Stimulated activated naive CD4-positive, alpha-beta T cell (primary cell): ENCODE measurements around the gene PLIN5.
"Not testable (repeated sequence)": the region's sequence is repeated elsewhere in the genome, so short reads cannot be mapped to it uniquely, and the experiment has no call there.

Experiments used
- DNase-seq, 6 experiments: peaks; one replicate each; lab custom pipeline; 2025; lab: John Stamatoyannopoulos, UW

Gene PLIN5

DNA sequence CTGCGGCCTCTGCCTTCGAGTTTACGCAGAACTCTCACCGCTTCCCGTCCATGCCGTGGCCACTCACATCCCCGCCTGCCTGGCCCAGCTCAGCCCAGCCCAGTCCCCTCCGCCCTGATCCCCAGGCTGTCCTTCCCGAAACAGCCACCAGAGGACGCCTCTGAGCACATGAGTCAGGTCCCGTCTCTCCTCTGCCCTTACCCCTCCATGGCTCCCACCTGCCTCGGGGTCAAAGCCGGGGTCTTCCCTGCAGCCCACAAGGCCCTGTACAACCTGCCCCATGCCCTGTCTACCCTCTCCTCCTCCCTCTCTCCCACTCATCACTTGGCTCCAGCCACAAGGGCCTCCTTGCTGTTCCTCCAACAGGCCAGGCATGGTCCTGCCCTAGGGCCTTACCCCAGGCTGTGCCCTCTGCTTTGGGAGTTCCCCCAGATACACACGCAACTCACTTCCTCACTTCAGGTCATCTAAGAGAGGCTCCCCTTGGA is 32.6 kb upstream of the PLIN5 start:
- peak; percentile 10 to 58 (median 44) for DNase-seq

DNA sequence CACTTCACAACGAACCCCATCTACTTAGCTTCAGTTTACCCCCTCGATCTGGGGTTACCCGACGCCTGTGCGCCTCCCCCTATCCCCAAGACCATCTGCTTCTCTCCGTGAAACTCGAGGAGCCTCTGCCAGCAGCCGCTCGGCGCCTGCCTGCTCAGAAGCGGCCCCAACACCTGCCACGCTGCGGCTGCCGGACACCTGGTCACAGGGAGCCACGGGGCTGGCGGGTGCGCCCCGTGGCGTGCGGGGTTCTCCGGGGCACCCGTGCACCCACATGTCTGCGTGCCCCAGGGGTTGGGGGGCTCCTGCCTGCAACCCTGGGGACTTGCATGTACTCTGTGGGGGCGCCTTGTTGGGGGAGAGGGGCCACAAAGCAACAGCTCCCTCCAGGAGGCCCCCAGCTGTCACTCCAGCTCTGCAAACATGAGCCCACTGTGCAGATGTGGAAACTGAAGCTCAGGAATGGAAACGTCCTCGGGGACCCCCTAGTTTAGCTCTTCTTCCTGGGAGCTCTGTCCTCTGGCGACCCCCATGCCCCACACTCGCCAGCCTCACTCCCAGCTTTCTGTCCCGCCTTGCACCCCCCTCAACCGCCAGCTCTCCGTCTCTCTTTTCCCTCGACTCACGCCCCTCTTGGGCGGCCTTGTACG is 31.5 kb upstream of the PLIN5 start:
- DNase-seq = no peak

DNA sequence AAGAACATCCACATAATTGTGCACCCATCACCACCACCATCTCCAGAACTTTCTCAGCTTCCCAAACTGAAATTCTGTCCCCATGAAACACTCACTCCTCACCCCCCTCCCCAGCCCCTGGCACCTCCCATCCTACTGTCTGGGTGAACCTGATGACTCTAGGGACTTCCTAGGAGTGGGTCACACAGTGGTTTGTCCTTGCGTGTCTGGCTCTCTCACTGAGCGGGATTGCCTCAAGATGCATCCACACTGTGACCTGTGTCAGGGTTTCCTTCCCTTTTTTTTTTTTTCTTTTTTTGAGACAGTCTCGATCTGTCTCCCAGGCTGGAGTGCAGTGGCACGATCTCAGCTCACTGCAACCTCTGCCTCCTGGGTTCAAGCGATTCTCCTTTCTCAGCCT is 28.5 kb upstream of the PLIN5 start:
- not testable (repeated sequence) for DNase-seq

DNA sequence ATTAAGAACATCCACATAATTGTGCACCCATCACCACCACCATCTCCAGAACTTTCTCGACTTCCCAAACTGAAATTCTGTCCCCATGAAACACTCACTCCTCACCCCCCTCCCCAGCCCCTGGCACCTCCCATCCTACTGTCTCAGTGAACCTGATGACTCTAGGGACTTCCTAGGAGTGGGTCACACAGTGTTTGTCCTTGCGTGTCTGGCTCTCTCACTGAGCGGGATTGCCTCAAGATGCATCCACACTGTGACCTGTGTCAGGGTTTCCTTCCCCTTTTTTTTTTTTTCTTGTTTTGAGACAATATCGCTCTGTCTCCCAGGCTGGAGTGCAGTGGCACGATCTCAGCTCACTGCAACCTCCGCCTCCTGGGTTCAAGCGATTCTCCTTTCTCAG is 27.1 kb upstream of the PLIN5 start:
- not testable (repeated sequence) for DNase-seq

DNA sequence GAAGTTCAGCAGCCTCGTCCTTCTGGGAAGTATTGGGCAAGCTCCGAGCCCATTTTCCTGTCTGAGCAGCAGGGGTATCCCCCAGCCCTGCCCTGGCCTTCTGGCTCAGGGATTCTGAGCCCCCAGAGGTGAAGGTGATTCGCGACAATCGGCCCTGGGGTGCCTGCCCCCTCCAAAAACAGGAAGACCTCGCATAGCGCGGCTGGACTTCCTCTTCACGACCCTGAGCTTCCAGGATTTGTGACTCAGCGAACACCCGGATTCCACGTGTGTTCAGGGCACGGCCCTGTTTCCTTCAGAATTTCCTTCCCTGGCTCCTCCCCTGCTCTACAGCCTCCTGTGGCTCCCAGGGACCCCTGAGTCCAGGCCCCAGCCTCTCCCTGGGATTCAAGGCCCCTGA is 24.5 kb upstream of the PLIN5 start, which contains the start of gene SEMA6B:
Gene SEMA6B (minus strand): TSS at position 116 of the 400 bp plus-strand sequence. CDS start 1,227 bp downstream, outside the sequence.
- DNase-seq = no peak

DNA sequence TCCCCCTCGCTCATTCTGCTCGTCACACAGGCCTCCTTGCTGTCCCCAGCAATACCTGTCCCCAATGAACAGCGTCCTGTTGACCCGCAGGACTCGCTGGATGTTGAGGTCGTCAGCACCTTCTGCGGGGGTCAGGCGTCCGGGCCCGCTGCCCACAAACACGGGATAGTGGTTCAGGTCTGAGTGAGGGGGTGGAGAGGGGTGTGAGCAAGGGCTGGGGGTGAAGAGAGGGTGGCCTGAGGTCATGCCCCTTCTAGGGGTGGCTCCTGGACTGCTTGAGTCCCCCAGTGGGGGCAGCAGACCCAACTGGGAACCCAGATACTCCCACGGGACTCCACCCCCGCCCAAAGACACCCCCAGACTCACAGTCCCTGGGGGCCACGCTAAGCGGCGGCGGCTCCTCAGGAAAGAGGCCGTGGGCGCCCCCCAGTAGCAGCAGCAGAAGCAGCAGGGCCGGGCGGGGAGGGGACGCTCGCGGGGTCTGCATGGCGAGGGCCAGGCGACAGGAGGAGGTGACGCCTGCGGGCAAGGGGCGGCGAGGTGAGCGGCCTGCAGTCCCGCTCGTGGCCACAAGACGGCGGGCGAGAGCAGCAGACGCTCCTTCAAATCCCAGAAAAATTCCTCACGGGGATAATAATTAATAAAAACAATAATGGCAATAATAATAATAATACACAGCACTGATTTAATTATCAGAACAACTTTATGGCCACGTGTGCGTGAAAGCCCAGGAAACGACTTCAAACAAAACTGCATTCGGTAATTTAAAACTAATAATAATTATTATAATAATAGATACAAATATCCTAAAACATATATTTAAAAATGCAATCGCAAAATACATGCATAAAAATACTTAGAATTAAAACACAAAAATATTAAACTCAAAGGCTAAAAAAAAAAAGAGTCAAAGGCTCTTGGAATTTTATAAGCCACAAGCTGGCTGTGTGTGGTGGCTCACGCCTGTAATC is 23.2 kb upstream of the PLIN5 start:
- peak in 3 of 6 experiments; percentile 12 to 24 (median 20) for DNase-seq

DNA sequence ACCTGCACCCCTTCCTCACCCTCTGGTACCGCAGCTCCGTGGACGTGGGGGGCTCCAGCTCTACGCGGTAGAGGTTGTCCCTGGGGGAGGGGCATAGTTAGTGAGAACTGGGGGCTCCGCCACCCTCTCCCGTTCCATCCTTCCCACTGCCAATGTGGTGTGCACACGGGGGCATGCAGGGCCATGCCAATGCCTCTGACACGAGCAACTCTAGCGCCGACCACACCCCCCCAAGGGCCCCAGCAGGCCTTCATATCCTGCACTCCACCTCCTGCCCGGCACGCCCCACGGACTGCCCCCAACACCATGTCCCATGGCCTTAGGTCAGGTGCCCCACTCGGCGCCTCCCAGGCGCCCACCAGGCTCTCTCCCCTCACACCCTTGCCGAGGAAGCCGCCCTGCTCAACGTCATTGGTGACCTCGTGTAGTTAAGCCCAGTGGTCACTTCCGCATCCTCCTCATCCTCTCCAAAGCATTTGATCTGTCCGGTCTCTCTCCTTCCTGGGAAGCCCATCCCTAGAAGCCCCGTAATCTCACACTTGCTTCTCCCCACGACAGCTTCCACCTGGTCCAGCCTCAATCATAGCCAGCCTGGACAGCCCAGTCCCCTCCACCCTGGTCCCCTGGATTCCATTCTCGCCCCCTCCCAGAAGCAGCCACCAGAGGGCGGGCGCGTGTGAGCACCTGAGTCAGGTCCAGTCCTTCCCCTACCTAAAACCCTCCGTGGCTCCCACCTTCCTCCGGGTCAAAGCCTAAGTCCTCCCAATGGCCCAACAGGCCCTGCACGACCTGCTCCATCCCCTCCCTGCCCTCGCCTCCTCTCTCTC is 22.3 kb upstream of the PLIN5 start:
- no peak for DNase-seq

DNA sequence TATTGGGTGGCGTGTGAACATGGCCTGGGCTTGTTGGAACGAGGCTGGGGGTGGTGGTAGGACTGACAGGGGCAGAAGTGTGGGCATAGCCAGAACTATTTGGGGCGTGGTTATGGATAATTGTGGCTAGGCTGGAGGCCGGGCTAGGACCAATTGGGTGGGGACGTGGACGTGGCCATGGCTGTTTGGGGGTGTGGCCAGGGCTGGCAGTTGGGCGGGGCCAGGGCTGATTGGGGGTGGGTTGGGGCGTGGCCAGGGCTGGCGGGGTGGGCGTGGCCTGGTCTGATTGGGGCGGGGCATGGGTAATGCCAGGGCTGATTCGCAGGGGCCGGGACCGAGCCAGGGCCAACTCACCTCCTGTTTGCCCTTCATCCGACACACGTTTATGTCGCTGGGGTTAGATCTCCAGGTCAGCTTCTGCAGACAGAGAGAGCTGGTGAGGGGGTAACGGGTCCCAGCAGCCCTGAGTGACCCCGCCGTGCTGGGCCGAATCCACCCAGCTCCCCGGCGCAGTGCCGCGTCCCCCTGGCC is 21.6 kb upstream of the PLIN5 start:
- DNase-seq = no peak

DNA sequence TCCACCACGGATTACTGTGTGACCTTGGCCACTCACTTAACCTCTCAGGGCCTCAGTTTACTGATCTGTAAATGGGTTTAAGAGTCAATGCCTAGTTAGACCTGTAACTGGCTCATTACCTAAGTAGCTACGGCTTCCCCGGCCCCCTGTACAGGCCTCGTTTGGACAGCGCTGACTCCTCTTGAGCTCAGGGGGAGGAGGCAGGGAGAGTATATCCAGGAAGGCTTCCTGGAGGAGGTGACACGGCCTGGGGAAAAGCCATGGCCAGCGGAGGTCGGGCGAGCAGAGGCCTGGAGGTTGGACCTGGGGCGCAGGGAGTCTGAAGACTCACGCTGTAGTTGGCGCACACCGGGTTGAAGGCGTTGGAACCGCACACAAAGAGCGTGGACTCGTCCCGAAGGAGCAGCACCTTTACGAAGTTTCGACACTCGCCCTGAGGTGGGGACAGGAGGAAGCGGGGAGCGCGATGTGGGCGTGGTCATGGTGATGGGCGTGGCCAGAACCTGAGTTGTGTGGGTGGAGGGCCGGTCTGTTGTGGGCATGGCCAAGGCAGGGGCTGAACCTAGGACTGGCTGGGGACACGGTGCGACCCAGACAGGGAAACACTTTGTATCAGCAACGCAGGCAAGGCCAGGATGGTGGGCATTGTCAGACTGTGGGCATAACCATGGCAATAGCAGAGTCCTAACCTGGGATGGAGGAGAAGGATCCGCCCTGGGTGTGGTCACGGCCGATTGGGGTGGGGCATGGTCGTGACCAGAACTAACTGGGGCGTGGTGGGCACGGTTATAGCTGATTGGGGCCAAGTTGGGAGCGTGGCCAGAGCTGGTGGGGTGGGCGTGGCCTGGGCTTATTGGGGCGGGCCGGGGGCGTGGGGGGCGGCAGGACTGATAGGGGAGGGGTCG is 20.9 kb upstream of the PLIN5 start:
- no peak for DNase-seq

DNA sequence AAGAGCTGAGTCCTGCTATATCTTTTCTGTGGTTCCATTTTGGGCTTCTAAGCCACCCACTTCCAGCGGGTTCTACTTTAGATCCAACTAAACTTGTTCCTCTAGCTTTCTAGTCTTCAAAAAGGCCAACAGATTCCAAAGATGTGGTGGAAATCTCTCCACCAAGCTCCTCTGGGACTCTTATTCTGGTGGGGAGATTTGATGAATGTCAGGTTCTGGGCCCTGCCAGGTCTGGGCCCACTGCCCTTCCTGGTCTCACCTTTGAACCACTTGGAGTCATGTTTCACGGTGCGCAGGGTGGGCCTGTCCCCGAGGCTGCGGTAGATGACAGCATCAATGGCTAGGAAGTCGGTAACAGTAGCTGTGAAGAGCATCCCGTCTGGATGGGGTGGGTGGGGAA is 19.7 kb upstream of the PLIN5 start:
- no peak for DNase-seq

DNA sequence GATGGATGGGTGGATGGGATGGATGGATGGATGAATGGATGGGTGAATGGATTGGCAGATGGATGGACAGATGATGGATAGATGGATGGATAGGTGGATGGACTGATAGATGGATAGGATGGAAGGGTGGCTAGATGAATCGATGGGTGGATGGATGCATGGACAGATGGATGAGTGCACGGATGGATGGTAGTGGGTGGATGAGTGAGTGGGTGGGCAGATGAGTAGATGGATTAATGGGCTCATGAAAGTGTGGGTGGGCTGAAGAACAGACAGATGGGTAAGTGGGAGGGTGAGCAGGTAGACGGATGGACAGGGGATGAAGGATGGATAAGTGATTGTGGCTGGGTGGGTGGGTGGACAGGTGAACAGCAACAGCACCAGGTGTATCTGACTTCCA is 18.8 kb upstream of the PLIN5 start:
- no peak for DNase-seq

DNA sequence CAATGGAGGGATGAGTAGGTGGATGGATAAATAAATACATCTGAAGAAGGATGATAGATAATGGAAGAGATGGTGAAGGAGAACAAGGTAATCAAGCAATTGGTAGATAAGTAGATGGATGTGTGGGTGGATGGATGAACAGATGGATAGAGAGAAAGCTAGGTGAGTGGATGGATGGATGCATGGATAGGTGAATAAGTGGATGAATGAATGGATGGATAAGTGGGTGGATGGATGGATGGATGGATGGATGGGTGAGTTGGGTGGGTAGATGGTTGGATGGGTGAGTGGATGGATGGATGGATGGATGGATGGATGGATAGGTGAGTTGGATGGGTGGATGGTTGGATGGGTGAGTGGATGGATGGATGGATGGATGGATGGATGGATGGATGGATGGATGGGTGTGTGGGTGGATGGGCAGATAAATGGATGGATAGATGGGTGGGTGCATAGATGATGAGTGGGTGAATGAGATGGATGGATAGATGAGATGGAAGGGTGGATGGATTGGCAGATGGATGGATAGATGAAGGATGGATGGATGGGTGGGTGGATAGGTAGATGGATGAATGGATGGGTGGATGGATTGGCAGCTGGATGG is 18.2 kb upstream of the PLIN5 start:
- no peak for DNase-seq

DNA sequence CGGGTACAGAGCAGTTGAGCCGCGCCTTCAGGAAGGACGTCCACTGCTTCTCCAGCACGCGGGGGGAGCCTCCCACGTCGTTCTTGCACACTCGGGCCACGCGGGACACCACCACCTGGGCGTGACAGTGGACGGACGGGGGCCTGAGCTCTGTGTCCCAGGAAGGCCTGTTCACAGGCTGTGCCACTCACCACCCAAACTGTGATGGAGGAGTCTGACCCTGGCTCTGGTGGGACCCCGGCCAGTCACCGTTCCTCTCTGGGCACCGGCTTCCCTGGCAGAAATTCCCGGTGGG is 17.4 kb upstream of the PLIN5 start:
- no peak for DNase-seq

DNA sequence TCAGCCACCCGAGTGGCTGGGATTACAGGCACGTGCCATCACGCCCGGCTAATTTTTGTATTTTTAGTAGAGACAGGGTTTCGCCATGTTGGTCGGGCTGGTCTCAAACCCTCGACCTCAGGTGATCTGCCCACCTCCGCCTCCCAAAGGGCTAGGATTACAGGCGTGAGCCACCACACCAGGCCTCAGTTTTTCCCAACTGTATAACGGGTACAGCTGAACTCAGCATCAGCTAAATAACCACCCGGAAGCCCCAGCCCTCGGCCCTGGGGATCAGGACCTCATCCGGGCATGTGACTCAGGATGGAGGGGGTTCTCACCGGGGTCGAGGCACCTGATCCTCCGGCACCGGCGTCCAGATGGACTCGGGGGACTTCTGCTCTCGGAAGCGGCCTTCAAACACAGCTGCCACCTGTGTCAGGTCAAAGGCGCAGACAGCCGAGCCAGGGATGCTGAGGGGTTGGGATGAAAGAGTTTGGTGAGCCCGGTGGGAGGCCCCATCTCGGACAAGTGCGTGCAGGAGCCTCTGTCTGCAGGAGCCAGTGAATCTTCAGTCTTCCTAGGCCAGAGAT is 15.5 kb upstream of the PLIN5 start:
- no peak for DNase-seq

DNA sequence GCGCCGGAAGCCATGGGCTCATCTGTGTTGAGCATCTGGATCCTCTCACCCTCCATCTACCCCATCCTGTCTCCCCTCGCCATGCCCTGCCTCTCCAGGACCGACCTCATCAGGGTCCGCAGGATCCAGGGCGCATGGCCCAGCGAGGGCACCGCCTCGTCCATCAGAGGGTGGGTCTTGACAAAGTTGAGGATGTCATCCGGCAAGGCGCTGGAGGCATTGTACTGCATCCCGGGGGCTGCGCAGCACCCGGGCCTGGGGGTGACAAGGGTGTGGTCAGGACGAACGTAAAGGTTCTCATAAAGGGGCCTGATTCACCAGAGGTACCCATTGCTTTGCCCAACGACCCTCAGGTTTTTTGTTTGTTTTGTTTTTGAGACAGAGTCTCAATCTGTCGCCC is 15.0 kb upstream of the PLIN5 start:
- no peak for DNase-seq

DNA sequence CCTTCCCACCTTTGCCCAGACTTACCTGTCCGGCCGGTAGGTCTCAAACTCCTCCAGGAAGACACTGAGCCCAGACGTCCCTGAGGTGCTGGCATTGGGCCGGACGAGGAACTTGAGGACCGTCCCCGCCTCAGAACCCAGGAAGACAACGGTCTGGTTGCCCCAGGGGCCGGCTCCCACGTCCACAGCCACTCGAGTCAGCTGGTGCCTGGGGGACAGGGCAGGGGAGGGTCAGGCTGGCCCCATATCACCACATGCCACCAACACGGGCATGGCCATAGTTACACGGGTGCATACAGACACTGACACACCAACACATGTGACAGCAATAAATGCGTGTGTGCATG is 13.2 kb upstream of the PLIN5 start:
- DNase-seq = no peak

DNA sequence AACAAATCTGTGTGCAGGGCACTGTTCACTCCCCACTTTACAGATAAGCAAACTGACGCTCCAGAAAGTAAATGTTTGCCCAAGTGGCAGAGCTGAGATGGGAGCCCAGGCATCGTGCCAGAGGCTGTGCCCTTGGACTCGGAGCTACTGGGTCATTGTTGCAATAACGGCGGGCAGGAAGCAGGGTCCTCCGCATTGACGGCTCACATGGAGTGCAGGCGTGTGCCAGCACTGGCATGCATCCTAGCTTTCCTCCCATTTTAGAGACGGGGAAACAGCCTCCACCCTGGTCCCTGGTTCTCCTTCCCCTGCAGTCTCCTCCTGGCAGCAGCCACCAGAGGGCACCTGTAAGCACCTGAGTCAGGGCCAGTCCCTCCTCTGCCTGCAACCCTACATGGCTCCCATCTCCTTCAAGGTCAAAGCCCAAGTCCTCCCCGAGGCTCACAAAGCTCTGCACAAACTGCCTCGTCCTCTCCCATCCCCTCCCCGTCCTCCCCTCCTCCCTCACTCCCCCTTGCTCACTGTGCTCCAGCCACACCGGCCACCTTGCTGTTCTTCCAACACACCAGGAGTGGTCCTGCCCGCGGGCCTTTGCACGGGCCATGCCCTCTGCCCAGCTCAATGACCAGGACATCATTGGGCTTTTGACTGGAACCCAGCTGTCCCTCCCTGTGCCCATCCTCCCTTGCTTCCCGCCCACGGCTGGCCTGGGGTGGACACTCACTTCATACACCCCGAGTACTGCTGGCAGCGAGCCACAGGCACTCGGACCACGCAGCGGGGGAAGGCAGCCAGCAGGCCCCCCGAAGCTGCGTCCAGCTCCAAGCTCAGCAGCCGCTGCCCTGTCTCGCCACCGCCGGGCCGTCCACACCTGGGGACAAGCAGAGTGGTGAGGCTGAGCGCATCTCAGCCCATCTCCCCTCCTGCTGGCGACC is 12.5 kb upstream of the PLIN5 start:
- no peak for DNase-seq

DNA sequence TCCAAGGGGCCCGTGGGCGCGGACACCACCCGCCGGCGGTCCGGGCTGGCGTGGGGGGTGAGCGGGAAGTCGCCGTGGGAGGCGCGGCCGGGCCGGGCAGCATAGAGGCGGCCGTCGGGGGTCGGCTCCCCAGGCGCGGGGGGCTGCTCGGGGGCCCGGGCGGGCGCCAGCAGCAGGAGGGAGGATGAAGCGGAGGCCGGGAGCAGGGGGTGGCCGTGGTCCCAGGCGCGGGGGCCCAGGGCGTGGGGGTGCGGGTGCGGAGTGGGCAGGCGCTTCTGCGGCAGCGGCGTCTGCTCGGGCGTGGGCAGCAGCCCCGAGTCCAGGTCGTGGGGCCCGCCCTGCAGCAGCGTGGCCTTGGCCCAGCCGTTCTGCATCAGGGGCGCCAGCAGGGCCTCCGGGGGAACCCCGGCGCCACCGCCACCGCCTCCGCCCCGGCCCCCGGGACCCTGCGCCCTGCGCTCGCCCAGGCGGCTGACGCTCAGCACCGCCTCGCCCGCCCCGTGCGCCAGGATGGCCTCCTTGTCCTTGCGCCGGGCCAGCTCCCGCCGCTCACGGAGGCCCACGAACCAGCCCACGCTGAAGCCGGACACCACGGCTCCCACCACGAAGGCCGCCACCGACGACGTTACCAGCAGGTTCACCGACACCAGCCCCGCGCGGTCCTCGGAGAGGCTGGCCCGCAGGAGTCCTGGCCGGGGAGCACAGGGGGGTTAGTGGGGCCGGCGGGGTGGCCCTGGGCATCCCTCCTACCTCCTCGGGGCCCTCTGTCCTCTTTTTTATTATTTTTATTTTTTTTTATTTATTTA is 9.0 kb upstream of the PLIN5 start:
- DNase-seq = no peak
